Keratinocyte (primary cell): Measurements from ENCODE around the gene PADI4. TPM values are rescaled to one million over a fixed set of nuclear protein-coding genes. Genes with fewer than 3 reads are reported as not detected.

ENCODE experiments used
- DNase-seq: peaks from one replicate; pipeline ENCODE4 v3.0.0-alpha.2; 2011; ENCODE audit warnings: low read depth, missing footprints, low spot score
- FAIRE-seq: peaks from 2 replicates; lab custom pipeline; 2011; peaks lifted over from hg19 to GRCh38; lab: Jason Lieb, UNC
- H2AFZ ChIP-seq: 2 replicates; pipeline ENCODE4 v1.6.0; 2012; ENCODE audit warnings: low read length, control low read depth, inconsistent platforms; ENCODE audit not compliant: control insufficient read depth
- H3K27ac ChIP-seq: 2 replicates; pipeline ENCODE4 v1.5.1; 2011; ENCODE audit warnings: low read length; ENCODE audit not compliant: control insufficient read depth, insufficient read depth
- H3K27me3 ChIP-seq: 3 replicates; pipeline ENCODE4 v1.6.0; 2011; ENCODE audit warnings: low read length; ENCODE audit not compliant: control insufficient read depth, insufficient read depth; ENCODE audit errors: extremely low read depth
- H3K36me3 ChIP-seq, 2 experiments: 2 replicates in 1 of 2; 3 replicates in 1 of 2; pipeline ENCODE4 v1.5.1; 2011; ENCODE audit warnings: low read length in 2 of 2, mild to moderate bottlenecking in 1 of 2; ENCODE audit not compliant: control insufficient read depth in 2 of 2, insufficient read depth in 2 of 2; ENCODE audit errors: extremely low read depth in 1 of 2
- H3K4me1 ChIP-seq: 3 replicates; pipeline ENCODE4 v1.5.1; 2011; ENCODE audit warnings: low read length; ENCODE audit not compliant: control insufficient read depth, insufficient read depth; ENCODE audit errors: extremely low read depth
- H3K4me2 ChIP-seq: 3 replicates; pipeline ENCODE4 v1.6.0; 2011; ENCODE audit warnings: low read depth, low read length; ENCODE audit not compliant: control insufficient read depth, insufficient read depth; ENCODE audit errors: extremely low read depth
- H3K4me3 ChIP-seq, 3 experiments: fragments of 200-600 bp in 1 of 3; sonication (generic) in 1 of 3; 2 replicates in 2 of 3; 3 replicates in 1 of 3; pipeline ENCODE4 v1.5.1; 2011 to 2016; ENCODE audit warnings: low read length in 3 of 3, mild to moderate bottlenecking in 3 of 3, control low read depth in 2 of 3, inconsistent platforms in 1 of 3, low read depth in 1 of 3, mixed read lengths in 1 of 3, mixed run types in 1 of 3, moderate library complexity in 1 of 3; ENCODE audit not compliant: control insufficient read depth in 2 of 3, insufficient read depth in 2 of 3; ENCODE audit errors: extremely low read depth in 1 of 3
- H3K79me2 ChIP-seq: 2 replicates; pipeline ENCODE4 v1.6.0; 2012; ENCODE audit warnings: low read length; ENCODE audit not compliant: control insufficient read depth, insufficient read depth
- H3K9ac ChIP-seq: 3 replicates; pipeline ENCODE4 v1.6.0; 2011; ENCODE audit warnings: low read length; ENCODE audit not compliant: control insufficient read depth, insufficient read depth; ENCODE audit errors: extremely low read depth
- H3K9me1 ChIP-seq: 3 replicates; pipeline ENCODE4 v1.6.0; 2011; ENCODE audit warnings: low read length; ENCODE audit not compliant: control insufficient read depth, insufficient read depth; ENCODE audit errors: extremely low read depth
- H3K9me3 ChIP-seq: 2 replicates; pipeline ENCODE4 v1.5.1; 2012; ENCODE audit warnings: low read depth, low read length; ENCODE audit not compliant: control insufficient read depth
- H4K20me1 ChIP-seq: 3 replicates; pipeline ENCODE4 v1.6.0; 2011; ENCODE audit warnings: low read length; ENCODE audit not compliant: control insufficient read depth, insufficient read depth; ENCODE audit errors: extremely low read depth
- EZH2 ChIP-seq: IDR thresholded peaks from one replicate; pipeline ENCODE4 v1.6.1; 2012; ENCODE audit warnings: inconsistent platforms, mild to moderate bottlenecking, low read length, moderate library complexity
- dilution Hi-C: fragments of 300-500 bp; cut with MboI; formaldehyde crosslinking; loops from one replicate; pipeline ENCODE4 v1.7.0; 2020; ENCODE audit warnings: low sequenced_read_pairs; ENCODE audit not compliant: extremely low pct_ligation_motif_present
- polyA plus RNA-seq, 5 experiments: library from polyadenylated mRNA; depleted of rRNA in 3 of 5; stranded (reverse) in 3 of 5; stranded (forward) in 1 of 5; unstranded in 1 of 5; fragments of >200 nt; gene quantifications; 1 replicate in 1 of 5; 2 replicates in 3 of 5; 3 replicates in 1 of 5; pipeline versions ENCODE4 v1.2.1 to v1.2.3, GENCODE V29; 2011 to 2012; ENCODE audit warnings: missing spikeins in 2 of 5, low read depth in 1 of 5, low replicate concordance in 1 of 5
- TF ChIP-seq, protein P1 (sequence below), 3 experiments: IDR thresholded peaks in 1 of 3; conservative IDR thresholded peaks in 1 of 3; optimal IDR thresholded peaks in 1 of 3; 2 replicates in 2 of 3; 3 replicates in 1 of 3; pipeline versions ENCODE3 to v1.5.1; 2011; ENCODE audit warnings: low read length in 3 of 3, mild to moderate bottlenecking in 3 of 3, moderate library complexity in 2 of 3, control low read depth in 1 of 3, inconsistent platforms in 1 of 3; ENCODE audit not compliant: insufficient read depth in 2 of 3; ENCODE audit errors: extremely low read depth in 1 of 3

PADI4 gene
- polyA plus RNA-seq, 1 donor (not counting 4 experiments of a cell fraction or from before 2014, with no cell fraction given): 0.03 TPM

DNA sequence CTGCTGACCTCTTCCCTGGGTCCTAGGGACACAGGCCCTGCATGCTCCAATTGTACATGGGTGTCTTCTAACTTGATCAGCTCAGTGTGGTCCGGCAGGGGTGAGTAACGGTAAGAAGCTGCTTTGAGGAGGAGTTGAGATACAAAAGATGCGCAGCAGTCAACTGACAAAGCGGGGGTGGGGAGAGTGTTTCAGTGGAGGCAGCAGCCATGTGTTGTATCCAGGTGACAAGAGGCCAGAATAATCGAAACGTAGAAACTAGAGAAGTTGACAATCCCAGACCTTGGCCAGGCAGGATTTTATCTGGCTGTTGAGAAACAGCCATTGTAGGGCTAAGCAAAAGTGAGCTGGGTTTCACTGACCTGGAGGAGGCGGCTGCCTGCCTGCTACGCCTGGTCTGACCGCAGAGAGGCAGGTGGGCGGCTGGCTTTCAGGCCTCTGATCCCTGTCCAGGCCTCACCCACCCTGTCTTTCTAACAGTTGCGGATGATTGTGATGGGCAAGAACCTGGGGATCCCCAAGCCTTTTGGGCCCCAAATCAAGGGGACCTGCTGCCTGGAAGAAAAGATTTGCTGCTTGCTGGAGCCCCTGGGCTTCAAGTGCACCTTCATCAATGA, 92.8 kb downstream of the PADI4 start:
- Histone ChIP-seq H3K4me3 (no peak overlapping the region), H4K20me1 (no peaks in the 10 kb centered on the region), H3K9me1 (no peaks in the 10 kb centered on the region), H3K79me2 (no peaks in the 10 kb centered on the region), H3K27me3 (no peaks in the 10 kb centered on the region), H3K9ac (no peak overlapping the region), H3K9me3 (no peaks in the 10 kb centered on the region), H3K4me1 (peaks cover 11% of the 10 kb centered on the region), H2AFZ (no peak overlapping the region), H3K27ac (no peak overlapping the region), H3K4me2 (no peak overlapping the region), H3K36me3 (peaks cover 0 to 3% of the 10 kb centered on the region in 2 experiments)
- no peak for TF ChIP-seq EZH2
- TF ChIP-seq, protein P1, sequence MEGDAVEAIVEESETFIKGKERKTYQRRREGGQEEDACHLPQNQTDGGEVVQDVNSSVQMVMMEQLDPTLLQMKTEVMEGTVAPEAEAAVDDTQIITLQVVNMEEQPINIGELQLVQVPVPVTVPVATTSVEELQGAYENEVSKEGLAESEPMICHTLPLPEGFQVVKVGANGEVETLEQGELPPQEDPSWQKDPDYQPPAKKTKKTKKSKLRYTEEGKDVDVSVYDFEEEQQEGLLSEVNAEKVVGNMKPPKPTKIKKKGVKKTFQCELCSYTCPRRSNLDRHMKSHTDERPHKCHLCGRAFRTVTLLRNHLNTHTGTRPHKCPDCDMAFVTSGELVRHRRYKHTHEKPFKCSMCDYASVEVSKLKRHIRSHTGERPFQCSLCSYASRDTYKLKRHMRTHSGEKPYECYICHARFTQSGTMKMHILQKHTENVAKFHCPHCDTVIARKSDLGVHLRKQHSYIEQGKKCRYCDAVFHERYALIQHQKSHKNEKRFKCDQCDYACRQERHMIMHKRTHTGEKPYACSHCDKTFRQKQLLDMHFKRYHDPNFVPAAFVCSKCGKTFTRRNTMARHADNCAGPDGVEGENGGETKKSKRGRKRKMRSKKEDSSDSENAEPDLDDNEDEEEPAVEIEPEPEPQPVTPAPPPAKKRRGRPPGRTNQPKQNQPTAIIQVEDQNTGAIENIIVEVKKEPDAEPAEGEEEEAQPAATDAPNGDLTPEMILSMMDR (optimal IDR thresholded peaks at IDR 0.05 in 1 of 3, IDR thresholded peaks at IDR 0.05 in 1 of 3, conservative IDR thresholded peaks at IDR 0.05 in 1 of 3; ENCODE audit: extremely low read depth in 1 of 3, insufficient read depth in 2 of 3, low read length in 3 of 3): no peak
- dilution Hi-C loops: no loop called here
- DNase-seq: no peak
- no peak for FAIRE-seq

DNA sequence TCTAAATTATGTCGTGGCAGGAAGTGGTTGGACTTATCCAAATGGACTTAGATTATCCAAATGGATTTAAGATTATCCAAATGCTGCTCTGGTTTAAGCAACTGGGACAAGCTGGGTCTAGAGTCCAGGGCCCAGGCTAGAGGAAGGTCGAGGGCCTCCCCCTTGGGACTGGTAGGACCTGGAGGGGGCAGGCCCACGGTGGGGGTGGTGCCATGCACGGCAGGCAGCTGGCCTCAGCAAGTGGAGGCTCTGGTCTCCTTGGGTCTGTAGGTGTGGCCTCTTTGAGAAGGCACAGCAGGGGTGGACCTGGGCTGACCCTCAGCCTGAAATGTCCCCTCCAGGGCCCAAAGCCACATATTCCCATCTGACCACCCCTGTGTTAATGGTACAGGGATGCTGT, 93.8 kb downstream of the PADI4 start:
- H4K20me1 ChIP-seq: no peaks in the 10 kb centered on the region
- H3K4me3 ChIP-seq: no peak overlapping the region
- no peak for DNase-seq
- no peak for TF ChIP-seq EZH2
- TF ChIP-seq, protein P1 (optimal IDR thresholded peaks at IDR 0.05 in 1 of 3, IDR thresholded peaks at IDR 0.05 in 1 of 3, conservative IDR thresholded peaks at IDR 0.05 in 1 of 3; ENCODE audit: extremely low read depth in 1 of 3, insufficient read depth in 2 of 3, low read length in 3 of 3): no peak
- H2AFZ ChIP-seq: no peak overlapping the region
- no peaks in the 10 kb centered on the region for H3K79me2 ChIP-seq
- no peaks in the 10 kb centered on the region for H3K9me3 ChIP-seq
- no peak overlapping the region for H3K9ac ChIP-seq
- FAIRE-seq: no peak
- peaks cover 11% of the 10 kb centered on the region for H3K4me1 ChIP-seq
- no peaks in the 10 kb centered on the region for H3K27me3 ChIP-seq
- dilution Hi-C loops: no loop called here
- H3K9me1 ChIP-seq: no peaks in the 10 kb centered on the region
- peaks cover 0 to 5% of the 10 kb centered on the region in 2 experiments for H3K36me3 ChIP-seq
- no peak overlapping the region for H3K27ac ChIP-seq
- no peak overlapping the region for H3K4me2 ChIP-seq
